WERI-Rb-1 (cell line): Measurements from ENCODE around the gene HOXD13.
A peak's percentile ranks its signal among the peaks of the same experiment; 100 is the strongest.

Experiments used
- DNase-seq: peaks from one replicate; pipeline ENCODE4 v3.0.0-alpha.2; 2020
- H3K27ac ChIP-seq: fragments of 250-450 bp; sonication (Bioruptor Pico); 2 replicates; pipeline ENCODE4 v1.5.1; 2020; ENCODE audit warnings: mild to moderate bottlenecking, moderate library complexity
- H3K27me3 ChIP-seq: fragments of 250-450 bp; sonication (Bioruptor Pico); 2 replicates; pipeline ENCODE4 v1.5.1; 2021; ENCODE audit warnings: mild to moderate bottlenecking, low read depth, moderate library complexity; ENCODE audit not compliant: insufficient read depth, severe bottlenecking
- H3K36me3 ChIP-seq: fragments of 250-450 bp; sonication (Bioruptor Pico); 2 replicates; pipeline ENCODE4 v1.5.1; 2020; ENCODE audit warnings: mild to moderate bottlenecking, moderate library complexity
- H3K4me3 ChIP-seq: 2 replicates; pipeline ENCODE4 v1.5.1; 2011; ENCODE audit warnings: low read depth, mild to moderate bottlenecking, control low read depth, low read length
- H3K9me3 ChIP-seq: fragments of 250-450 bp; sonication (Bioruptor Pico); 2 replicates; pipeline ENCODE4 v1.5.1; 2021; ENCODE audit warnings: mild to moderate bottlenecking, moderate library complexity; ENCODE audit not compliant: severe bottlenecking
- TF ChIP-seq, protein P1 (sequence below): IDR thresholded peaks from 2 replicates; pipeline ENCODE4 v1.5.1; 2011; ENCODE audit warnings: low read depth, mild to moderate bottlenecking, control low read depth, inconsistent platforms, low read length

HOXD13 gene

DNA sequence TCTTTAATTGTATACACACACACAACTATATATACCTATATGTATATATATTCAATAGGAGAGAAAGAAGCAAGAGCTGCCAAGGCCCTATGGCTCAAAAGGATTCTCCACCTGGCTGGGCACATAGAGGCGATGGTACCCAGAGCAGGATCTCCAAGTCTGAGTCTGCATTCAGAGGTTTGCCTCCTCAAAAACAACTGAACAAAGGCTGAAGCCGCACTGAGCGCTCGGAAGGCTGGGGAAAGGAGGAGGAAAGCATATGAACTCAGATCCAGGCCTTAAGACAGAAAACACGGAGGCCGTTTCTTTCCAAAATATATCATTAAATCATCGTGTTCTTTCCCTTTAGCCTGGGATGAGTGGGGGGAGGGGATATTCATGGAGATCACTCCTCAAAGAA is 10.7 kb downstream of the HOXD13 start:
- no peak for DNase-seq
- H3K9me3 ChIP-seq = peaks cover 17% of the 10 kb centered on the region
- no peak overlapping the region for H3K4me3 ChIP-seq
- peaks cover 92% of the 10 kb centered on the region for H3K27me3 ChIP-seq
- no peak overlapping the region for H3K27ac ChIP-seq
- TF ChIP-seq, protein P1, sequence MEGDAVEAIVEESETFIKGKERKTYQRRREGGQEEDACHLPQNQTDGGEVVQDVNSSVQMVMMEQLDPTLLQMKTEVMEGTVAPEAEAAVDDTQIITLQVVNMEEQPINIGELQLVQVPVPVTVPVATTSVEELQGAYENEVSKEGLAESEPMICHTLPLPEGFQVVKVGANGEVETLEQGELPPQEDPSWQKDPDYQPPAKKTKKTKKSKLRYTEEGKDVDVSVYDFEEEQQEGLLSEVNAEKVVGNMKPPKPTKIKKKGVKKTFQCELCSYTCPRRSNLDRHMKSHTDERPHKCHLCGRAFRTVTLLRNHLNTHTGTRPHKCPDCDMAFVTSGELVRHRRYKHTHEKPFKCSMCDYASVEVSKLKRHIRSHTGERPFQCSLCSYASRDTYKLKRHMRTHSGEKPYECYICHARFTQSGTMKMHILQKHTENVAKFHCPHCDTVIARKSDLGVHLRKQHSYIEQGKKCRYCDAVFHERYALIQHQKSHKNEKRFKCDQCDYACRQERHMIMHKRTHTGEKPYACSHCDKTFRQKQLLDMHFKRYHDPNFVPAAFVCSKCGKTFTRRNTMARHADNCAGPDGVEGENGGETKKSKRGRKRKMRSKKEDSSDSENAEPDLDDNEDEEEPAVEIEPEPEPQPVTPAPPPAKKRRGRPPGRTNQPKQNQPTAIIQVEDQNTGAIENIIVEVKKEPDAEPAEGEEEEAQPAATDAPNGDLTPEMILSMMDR = no peak
- H3K36me3 ChIP-seq = no peaks in the 10 kb centered on the region

DNA sequence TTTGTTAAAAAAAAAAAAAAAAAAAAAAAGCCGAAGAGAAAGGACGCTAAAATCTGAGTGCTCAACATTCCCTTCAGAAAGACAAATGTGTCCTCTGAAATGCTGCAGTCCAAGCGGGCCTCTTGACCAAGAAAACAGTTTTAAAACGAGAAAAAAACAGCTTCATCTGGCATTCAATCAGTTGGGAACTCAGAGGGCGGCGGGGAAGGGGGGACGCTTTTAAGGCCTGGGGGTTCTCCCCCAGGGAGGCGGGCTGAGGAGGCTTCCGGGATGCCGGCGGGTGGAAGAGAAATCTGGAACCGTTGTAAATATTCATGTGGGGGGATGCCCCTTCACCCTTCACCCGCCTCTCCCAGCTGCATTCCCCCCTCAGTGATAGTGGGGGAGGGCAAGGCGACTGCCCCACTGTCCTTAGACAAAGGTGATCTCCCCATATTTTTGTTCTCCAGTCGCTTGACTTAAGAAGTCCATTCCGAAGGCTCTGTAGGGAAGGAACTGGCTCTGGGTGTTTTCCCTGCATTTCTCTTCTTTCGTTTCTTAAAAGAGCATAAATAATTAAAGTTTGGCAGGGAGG is 11.3 kb downstream of the HOXD13 start:
- H3K27ac ChIP-seq = no peak overlapping the region
- TF ChIP-seq, protein P1 = no peak
- no peak for DNase-seq
- peaks cover 17% of the 10 kb centered on the region for H3K9me3 ChIP-seq
- no peaks in the 10 kb centered on the region for H3K36me3 ChIP-seq
- H3K4me3 ChIP-seq = no peak overlapping the region
- peaks cover 89% of the 10 kb centered on the region for H3K27me3 ChIP-seq

DNA sequence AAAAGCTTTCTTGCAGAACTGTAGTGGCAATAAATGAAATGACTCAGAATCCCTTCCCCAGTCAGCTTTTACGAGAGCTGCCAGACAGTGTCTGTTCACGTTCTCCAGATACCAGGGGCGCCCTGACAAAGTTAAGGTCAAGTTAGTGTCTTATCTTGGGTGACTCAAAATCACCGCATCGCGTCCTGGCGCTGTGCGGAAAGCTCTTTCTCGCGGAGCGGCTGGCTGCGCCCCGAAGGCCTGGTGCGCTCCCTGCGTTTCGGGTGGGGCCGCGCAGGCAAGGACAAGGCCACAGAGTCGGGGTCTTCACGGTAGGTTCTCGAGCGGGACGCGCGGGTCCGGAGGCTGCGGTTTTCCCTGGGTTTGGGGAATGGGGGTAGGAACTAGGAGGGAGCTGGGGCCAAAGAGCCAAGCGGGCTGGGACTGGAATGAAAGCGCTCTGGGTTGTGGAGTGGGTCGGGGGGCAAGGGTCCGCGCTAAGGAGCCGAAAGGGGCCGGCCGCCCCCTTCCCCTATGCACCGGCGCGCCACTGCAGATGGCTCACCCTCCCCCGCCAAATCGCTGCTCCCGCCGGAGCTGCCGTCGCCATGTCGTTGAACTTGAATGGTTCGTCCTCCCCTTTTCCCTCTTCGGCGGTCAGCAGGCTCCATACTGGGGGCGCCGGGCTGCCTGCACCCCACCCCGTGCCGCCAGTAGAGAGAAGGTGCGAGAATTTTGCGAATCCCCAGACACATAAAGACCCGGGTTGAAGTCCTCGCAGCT is 12.0 kb downstream of the HOXD13 start:
- Histone ChIP-seq H3K27ac (no peak overlapping the region), H3K4me3 (0 out of 2 replicates have a peak overlapping the region, but pooled peaks have one; percentile 3), H3K27me3 (peaks cover 89% of the 10 kb centered on the region), H3K9me3 (peaks cover 17% of the 10 kb centered on the region), H3K36me3 (no peaks in the 10 kb centered on the region)
- DNase-seq = no peak
- TF ChIP-seq, protein P1 = no peak

DNA sequence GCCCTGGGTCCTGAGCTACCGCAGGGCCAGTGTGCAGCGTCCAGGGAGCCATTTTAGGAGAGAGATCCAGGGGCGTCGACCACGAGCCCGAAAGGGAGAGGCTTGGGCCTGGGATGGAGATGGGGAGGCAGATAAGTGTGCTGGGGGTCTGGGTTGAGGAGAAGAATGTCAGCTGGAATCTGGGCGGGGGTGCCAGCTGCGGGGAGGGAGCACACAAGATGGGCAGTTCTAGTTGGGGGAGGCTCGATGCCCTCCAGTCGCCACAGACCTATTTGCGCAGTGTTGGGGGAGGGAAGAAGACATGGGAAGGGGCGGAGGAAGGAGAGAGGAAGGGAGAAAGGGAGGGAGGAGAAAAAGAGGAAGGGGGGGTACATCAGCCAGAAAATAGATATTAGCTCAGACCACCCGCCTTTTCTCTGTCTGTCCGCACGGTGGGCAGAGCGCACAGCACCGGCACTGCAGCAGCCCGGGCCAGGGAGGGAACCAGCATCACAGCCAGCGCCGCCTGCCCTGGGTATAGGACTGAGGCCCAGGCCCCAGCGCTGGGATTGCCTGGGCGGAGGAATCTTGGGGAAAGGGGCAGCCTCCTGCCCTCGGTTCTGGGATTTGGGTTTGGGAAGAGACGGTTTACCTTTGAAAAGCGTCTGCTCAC is 12.7 kb downstream of the HOXD13 start:
- Histone ChIP-seq H3K9me3 (peaks cover 10% of the 10 kb centered on the region), H3K4me3 (0 out of 2 replicates have a peak overlapping the region, but pooled peaks have one; percentile 3), H3K27me3 (peaks cover 89% of the 10 kb centered on the region), H3K36me3 (no peaks in the 10 kb centered on the region), H3K27ac (no peak overlapping the region)
- DNase-seq = no peak
- TF ChIP-seq, protein P1 = no peak

DNA sequence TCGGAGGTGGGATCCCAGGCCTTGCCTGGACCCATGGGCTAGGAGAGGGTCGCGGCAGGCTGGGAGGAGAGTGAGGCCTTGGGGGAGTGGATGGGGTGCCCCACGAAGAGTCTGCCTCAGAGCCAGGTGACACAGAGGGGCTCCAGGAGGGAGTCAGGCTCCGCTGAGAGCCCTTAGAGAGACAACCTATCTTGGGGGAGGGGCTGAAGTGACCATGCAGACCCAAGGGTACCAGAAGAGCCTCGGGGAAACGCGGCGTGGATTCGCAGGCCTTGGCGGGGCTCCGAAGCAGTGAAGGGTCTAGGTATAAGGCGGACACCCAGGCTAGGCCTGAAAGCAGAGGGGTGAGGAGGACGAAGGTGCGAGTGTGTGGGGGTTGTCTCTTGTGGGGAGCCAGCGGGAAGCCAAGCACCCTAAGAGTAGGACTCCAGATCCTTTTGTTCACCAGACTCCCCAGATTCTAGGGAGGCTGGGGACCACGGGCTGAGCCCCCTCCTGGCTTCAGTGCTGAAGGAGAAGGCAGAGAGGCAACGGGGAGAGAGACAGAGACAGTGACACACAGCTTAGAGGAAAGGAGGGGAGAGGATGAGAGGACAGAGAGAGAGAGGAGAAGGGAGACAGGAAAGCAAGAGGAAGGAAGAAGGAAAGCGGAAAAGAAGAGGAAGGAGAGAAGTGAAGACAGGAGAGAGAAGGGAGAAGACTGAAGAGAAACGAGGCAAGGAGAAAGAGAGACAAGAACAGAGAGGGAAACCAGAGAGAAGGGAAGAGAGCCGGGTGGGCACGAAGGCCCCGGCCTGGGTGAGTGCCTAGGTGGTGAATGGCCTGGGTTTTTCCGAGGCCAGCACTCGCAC is 13.4 kb downstream of the HOXD13 start:
- H3K4me3 ChIP-seq = no peak overlapping the region
- no peak overlapping the region for H3K27ac ChIP-seq
- DNase-seq = no peak
- peaks cover 89% of the 10 kb centered on the region for H3K27me3 ChIP-seq
- no peaks in the 10 kb centered on the region for H3K36me3 ChIP-seq
- peaks cover 7% of the 10 kb centered on the region for H3K9me3 ChIP-seq
- TF ChIP-seq, protein P1 = no peak
